ENCODE measurements around the gene PKP3.

PKP3 gene

DNA sequence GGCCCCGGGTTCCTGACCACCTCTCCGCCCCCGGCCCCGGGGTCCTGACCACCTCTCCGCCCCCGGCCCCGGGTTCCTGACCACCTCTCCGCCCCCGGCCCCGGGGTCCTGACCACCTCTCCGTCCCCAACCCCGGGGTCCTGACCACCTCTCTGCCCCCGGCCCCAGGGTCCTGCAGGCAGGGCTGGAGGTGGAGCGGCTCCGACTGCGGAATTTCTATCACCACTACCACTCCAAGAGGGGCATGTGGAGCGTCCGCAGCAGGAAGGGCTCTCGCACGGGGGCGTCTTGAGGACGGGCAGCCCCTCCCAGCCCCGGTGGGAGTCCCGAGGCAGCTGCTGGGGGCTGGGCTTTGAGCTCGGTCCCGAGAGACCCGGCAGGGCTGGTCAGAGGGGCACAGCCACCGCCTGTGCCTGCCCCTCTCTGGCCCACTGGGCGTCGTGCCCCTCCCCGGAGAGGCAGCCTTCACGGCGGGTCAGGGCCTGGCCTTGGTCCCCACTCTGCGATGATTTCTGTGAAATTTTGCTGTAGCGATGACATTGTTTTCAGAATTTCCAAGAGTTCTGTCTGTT, 12.4 kb upstream of the PKP3 start:
- H3K4me3 ChIP-seq (ENCODE audit: low read depth, low read length) = no peak overlapping the region
- TF ChIP-seq, protein P1, sequence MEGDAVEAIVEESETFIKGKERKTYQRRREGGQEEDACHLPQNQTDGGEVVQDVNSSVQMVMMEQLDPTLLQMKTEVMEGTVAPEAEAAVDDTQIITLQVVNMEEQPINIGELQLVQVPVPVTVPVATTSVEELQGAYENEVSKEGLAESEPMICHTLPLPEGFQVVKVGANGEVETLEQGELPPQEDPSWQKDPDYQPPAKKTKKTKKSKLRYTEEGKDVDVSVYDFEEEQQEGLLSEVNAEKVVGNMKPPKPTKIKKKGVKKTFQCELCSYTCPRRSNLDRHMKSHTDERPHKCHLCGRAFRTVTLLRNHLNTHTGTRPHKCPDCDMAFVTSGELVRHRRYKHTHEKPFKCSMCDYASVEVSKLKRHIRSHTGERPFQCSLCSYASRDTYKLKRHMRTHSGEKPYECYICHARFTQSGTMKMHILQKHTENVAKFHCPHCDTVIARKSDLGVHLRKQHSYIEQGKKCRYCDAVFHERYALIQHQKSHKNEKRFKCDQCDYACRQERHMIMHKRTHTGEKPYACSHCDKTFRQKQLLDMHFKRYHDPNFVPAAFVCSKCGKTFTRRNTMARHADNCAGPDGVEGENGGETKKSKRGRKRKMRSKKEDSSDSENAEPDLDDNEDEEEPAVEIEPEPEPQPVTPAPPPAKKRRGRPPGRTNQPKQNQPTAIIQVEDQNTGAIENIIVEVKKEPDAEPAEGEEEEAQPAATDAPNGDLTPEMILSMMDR (IDR thresholded peaks at IDR 0.05; ENCODE audit: borderline replicate concordance, insufficient read depth, low read depth, low read length) = no peak

DNA sequence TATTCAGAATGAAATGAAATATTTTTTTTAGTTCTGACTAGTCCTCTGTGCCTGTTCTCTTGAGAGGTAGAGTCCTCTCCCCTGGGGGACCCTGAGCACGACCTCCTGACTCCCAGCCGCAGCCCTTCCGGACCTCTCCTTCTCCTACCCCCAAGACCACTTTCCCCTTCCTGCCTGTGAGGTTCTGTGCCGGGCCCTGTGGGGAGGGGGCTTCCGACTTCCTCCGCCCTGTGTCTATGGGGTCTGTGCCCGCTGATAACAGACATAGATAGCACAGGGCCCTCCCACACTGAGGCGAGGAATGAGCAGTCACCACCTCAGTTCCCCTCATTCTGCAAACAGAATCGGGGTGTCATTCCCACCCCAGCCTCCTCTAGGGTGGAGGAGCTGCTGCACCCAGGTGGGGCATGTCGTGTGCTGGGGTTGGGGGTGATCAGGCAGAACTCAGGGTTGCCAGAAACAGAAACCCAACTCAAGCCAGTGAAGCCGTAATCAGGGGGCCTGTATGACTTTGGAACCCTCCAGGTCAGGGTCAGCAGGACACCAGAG, 11.9 kb upstream of the PKP3 start:
- TF ChIP-seq, protein P1 (IDR thresholded peaks at IDR 0.05; ENCODE audit: borderline replicate concordance, insufficient read depth, low read depth, low read length) = 0 out of 2 replicates have a peak, but pooled peaks have one; percentile 14
- no peak overlapping the region for H3K4me3 ChIP-seq (ENCODE audit: low read depth, low read length)

DNA sequence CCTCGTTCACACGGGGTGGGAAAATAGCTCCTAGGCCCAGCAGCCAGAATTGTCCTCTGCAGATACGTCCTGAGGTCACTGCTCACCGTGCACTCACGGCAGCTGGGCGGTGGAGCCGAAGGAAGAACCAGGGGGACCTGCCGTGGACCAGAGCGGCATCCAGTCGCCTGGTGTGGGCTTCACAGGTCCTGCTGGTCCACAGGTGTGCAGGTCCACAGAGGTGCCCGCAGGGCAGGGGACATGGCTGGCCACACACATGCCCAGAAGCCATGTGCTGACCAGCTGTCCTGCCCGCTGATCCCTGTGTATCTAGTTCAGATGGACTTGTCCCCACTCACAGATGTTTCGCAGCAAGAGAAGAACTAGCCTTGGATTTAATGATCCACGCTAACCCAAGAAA, 10.6 kb upstream of the PKP3 start:
- H3K4me3 ChIP-seq (ENCODE audit: low read depth, low read length) = no peak overlapping the region
- TF ChIP-seq, protein P1 (IDR thresholded peaks at IDR 0.05; ENCODE audit: borderline replicate concordance, insufficient read depth, low read depth, low read length) = no peak

DNA sequence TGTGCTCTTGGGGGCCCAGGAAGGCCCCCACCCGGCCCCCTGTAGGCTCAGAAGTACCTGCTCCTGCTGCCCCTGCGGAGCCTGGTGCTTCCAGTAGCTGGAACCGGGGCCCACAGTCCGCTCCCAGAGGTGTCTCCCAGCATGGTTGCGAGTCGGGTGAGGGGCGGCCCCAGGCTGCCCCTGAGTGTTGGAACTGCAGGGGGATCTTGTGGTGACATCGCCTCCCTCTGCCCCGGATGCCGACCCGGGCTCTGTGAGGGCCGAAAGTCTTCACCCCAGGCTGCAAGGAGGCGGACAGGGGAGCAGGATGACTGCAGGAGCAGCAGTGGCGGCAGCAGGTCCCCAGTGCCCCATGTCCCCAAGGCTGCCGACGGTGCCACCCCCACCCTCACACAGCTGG, 9.5 kb upstream of the PKP3 start:
- no peak overlapping the region for H3K4me3 ChIP-seq (ENCODE audit: low read depth, low read length)
- TF ChIP-seq, protein P1 (IDR thresholded peaks at IDR 0.05; ENCODE audit: borderline replicate concordance, insufficient read depth, low read depth, low read length) = no peak

DNA sequence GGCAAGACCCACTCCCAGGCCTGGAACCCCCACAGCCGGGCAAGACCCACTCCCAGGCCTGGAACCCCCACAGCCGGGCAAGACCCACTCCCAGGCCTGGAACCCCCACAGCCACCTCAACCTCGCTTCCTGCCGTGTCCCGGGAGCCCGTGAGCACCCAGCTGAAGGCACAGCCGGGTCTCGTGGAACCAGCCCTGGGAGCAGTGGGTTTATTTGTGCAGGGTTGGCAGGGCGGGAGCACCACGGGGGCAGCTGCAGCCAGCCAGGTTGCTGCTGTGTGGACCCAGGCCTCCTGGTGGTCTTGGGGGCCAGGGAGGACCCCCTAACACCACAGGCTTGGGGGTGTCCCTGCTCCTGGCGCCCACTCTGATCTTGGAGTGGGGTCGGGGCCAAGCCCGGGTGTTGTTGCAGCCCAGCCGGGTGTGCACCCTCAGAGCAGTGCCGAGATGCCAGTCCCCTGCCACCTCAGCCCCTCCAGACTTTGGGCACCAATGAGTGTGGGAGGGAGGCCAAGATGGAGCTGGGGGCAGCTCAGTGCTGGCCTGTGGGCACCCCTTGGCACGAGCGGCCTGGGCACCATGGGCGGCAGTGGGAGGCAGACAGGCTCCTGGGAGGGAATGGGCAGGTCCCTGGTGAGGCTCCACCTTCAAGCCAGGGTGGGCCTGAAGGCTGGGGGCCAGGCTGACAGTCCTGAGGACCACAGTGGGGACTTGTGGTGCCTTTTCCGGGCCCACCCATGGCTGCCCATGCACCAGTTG, 8.2 kb upstream of the PKP3 start:
- no peak overlapping the region for H3K4me3 ChIP-seq (ENCODE audit: low read depth, low read length)
- TF ChIP-seq, protein P1 (IDR thresholded peaks at IDR 0.05; ENCODE audit: borderline replicate concordance, insufficient read depth, low read depth, low read length) = no peak

DNA sequence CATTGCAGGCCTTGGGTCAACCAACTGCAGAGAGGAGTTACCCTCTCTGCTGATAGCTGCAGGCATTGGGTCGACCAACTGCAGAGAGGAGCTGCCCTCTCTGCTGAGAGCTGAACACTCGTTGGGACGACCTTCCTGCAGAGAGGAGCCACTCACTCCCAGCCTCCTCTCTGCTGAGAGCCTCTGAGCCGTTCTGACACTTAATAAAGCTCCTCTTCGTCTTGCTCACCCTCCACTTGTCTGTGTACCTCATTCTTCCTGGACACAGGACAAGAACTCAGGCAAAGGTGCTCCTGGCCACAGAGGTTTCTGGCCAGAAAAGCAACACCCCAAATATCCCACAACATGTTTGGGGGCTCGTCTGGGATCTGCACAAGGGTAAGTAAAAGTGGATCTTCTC, 7.5 kb upstream of the PKP3 start:
- no peak overlapping the region for H3K4me3 ChIP-seq (ENCODE audit: low read depth, low read length)

More for the DNA sequence above, 7.5 kb upstream of the PKP3 start:
- TF ChIP-seq, protein P1 (IDR thresholded peaks at IDR 0.05; ENCODE audit: borderline replicate concordance, insufficient read depth, low read depth, low read length) = no peak
